Progenitor cell of endocrine pancreas (in vitro differentiated cells): ENCODE measurements around the gene LEMD1. TPM values are rescaled to one million over a fixed set of nuclear protein-coding genes. Genes with fewer than 3 reads are reported as not detected.

Experiments
- DNase-seq: peaks from one replicate; pipeline ENCODE4 v3.0.0; 2021; ENCODE audit warnings: low spot score; ENCODE audit not compliant: unreplicated experiment
- H3K27ac Mint-ChIP-seq: 2 replicates; pipeline ENCODE4 v1.8.0; 2021; ENCODE audit warnings: mild to moderate bottlenecking, moderate library complexity, mixed read lengths
- H3K27me3 Mint-ChIP-seq: 2 replicates; pipeline ENCODE4 v1.8.0; 2021; ENCODE audit warnings: mixed read lengths
- H3K36me3 Mint-ChIP-seq: 2 replicates; pipeline ENCODE4 v1.8.0; 2022; ENCODE audit warnings: mixed read lengths; ENCODE audit not compliant: insufficient read depth
- H3K4me1 Mint-ChIP-seq: 2 replicates; pipeline ENCODE4 v1.8.0; 2021; ENCODE audit warnings: low read depth, mixed read lengths
- H3K4me3 Mint-ChIP-seq: 2 replicates; pipeline ENCODE4 v1.8.0; 2021; ENCODE audit warnings: low read depth, mild to moderate bottlenecking, moderate library complexity, mixed read lengths
- H3K9me3 Mint-ChIP-seq: 2 replicates; pipeline ENCODE4 v1.8.0; 2021; ENCODE audit warnings: low read depth, mixed read lengths
- total RNA-seq: library from RNA; stranded (reverse); gene quantifications from 2 replicates; pipeline ENCODE4 v1.2.1, GENCODE V29; 2021
- TF ChIP-seq, protein P1 (sequence below): fragments of 200-600 bp; sonication (generic); IDR thresholded peaks from one replicate; pipeline ENCODE4 v1.5.0; 2021; ENCODE audit warnings: antibody characterized with exemption, mild to moderate bottlenecking; ENCODE audit not compliant: unreplicated experiment

The LEMD1 gene
- total RNA-seq, 1 donor from 2014 or later: 13.9 TPM

DNA sequence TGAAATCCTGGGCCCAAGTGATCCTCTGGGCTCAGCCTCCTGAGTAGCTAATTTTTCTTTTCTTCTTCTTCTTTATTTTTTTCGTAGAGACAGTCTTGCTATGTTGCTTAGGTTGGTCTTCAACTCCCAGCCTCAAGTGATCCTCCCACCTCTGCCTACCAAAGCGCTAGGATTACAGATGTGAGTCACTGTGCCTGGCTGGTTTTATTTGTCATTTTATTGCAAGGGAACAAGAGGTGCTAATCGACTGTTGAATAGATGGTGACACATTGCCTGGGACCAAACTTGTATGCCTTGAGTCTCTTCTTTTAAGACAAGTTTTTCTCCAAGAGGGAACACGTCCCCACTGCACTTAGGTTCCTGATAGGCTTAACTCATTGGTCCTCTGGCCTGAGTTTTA lies 45.1 kb downstream of the LEMD1 start:
- peaks cover 2% of the 10 kb centered on the region for H3K36me3 Mint-ChIP-seq
- peaks cover 51% of the 10 kb centered on the region for H3K27me3 Mint-ChIP-seq
- TF ChIP-seq, protein P1, sequence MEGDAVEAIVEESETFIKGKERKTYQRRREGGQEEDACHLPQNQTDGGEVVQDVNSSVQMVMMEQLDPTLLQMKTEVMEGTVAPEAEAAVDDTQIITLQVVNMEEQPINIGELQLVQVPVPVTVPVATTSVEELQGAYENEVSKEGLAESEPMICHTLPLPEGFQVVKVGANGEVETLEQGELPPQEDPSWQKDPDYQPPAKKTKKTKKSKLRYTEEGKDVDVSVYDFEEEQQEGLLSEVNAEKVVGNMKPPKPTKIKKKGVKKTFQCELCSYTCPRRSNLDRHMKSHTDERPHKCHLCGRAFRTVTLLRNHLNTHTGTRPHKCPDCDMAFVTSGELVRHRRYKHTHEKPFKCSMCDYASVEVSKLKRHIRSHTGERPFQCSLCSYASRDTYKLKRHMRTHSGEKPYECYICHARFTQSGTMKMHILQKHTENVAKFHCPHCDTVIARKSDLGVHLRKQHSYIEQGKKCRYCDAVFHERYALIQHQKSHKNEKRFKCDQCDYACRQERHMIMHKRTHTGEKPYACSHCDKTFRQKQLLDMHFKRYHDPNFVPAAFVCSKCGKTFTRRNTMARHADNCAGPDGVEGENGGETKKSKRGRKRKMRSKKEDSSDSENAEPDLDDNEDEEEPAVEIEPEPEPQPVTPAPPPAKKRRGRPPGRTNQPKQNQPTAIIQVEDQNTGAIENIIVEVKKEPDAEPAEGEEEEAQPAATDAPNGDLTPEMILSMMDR: no peak
- no peak overlapping the region for H3K4me3 Mint-ChIP-seq
- peaks cover 13% of the 10 kb centered on the region for H3K4me1 Mint-ChIP-seq
- no peak for DNase-seq
- no peaks in the 10 kb centered on the region for H3K9me3 Mint-ChIP-seq
- no peak overlapping the region for H3K27ac Mint-ChIP-seq

DNA sequence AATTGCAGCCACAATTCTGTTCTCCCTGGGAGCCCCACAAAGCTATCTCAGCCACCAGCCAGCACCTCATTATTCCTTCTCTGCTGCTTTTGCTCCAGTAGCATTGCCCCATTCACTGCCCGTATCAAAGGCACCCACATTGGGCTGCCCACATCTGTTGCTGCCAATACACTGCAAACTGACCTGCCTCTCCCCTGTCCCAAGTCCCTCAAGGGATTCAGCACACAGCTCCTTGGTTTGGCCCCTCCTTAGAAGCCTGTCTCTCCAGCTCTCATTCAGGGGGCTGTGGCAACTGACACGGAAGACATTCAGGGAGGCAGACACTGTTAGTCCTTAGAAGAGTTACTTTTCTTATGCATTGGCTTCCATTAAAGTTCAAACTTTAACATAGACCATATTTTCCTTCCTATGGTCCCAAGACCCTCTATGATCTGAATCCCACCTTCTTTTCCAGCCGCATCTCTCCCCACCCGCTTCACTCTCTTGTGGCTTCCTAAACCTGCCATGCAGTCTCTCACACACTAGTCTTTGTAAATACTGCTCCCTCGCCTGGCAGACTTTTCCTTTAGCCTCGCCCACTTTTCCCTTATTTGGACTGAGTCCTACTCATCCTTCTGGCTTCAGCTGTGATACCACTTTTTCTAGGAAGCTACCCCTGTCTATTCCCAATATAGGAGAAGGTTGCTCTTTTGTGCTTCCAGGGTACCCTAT lies 45.9 kb downstream of the LEMD1 start:
- TF ChIP-seq, protein P1: no peak
- DNase-seq: no peak
- Mint-ChIP-seq H3K9me3 (no peaks in the 10 kb centered on the region), H3K4me1 (peaks cover 13% of the 10 kb centered on the region), H3K4me3 (no peak overlapping the region), H3K36me3 (peaks cover 2% of the 10 kb centered on the region), H3K27me3 (peaks cover 52% of the 10 kb centered on the region), H3K27ac (no peak overlapping the region)

DNA sequence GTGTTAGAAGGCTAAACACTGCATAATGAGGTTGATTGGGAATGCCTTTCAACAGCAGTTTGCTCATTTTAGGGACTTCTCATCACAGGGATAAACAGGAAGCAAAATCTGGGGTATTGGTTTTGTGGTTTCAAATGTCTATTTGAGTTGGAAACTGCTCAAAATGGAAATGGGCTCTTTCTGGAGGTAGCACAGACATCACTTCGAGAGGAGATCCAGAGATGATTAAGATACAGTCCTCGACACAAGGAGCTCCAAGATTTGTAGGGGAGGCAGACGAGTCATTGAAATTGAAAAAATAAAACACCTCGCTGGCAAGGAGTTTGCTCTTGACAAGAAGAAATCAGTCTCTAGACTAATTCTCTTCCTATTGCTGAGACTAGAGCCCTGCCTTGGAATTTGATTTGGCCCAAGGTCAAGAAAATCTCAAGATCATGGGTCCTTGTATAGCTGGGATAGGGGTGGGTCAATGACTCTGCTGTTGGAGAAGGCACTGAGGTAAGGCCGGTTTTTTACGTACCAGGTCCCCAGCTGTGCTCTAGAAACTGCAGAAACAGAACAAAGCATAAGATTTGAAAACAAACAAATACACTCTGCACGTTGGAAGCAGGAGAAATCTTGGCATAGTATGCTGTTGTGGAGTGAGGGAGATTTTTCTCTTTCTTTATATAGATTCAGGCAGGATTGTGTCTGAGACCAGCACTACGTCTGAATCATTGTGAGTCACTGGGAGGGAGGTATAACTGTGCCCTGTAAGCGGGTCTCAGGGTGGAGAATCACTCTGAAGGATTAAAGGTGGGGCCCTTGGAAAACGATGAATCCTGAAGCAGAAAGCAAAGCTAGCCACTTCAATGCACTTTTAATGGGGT lies 47.4 kb downstream of the LEMD1 start:
- no peak overlapping the region for H3K27ac Mint-ChIP-seq
- H3K27me3 Mint-ChIP-seq: peaks cover 52% of the 10 kb centered on the region
- DNase-seq: no peak
- H3K36me3 Mint-ChIP-seq: no peaks in the 10 kb centered on the region
- TF ChIP-seq, protein P1: no peak
- H3K4me1 Mint-ChIP-seq: peaks cover 13% of the 10 kb centered on the region
- no peaks in the 10 kb centered on the region for H3K9me3 Mint-ChIP-seq
- no peak overlapping the region for H3K4me3 Mint-ChIP-seq

DNA sequence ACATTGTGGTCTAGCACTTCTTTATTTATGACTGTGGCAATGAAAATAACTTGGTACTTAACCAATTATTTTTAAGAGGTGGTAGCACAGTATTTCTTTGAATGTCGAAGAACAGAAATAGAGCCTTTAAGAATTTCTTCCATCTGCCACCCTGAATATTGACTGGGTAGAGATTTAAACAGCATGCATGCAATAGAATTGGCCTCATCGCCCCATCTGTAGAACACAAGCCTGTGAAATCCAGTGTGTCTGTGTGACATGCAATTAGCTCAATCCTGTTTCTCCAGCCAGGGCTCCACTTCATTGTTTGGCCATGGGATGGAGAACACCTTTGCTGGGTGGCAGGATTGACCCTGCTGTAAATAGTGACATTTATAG lies 48.1 kb downstream of the LEMD1 start:
- Mint-ChIP-seq H3K27ac (no peak overlapping the region), H3K4me1 (peaks cover 13% of the 10 kb centered on the region)
- TF ChIP-seq, protein P1: no peak

DNA sequence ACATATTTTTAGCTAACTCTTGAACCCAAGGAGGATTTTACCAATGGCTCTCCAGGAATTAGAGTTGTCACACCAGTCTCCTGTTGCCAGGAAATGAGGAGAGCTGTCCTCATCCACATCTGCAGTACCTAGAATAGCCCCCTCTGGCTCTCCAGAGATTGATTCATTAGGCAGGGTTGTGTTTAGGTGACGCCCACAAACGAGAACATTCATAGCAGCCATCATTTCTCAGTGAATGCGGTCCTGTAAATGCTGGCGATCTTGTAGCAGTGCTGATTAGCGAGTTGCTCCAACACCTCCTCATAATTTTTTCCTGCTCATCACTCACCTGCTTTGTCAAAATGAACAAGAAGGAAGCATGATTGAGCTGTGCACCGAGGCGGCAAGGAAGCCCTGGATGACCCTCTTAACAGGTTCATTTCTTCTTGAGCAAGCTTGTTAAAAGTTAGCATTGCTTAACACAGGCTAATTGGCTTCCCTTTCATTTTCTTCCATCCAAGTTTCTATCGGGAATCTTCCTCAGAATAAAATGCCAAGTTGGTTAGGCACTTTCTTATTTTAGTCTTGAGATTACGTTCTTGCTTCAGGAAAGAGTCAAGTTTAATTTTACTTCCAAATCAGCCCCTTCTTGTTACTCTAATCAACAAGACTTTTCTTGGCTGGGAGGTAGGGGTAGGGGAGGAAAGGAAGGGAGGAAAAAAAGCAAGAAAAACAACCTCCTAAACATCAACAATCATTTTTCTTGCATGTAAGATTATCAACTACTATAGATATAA lies 48.6 kb downstream of the LEMD1 start:
- Mint-ChIP-seq H3K4me3 (no peak overlapping the region), H3K27me3 (peaks cover 49% of the 10 kb centered on the region)

More for the DNA sequence above, 48.1 kb downstream of the LEMD1 start:
- Mint-ChIP-seq H3K4me3 (no peak overlapping the region), H3K27me3 (peaks cover 49% of the 10 kb centered on the region), H3K36me3 (no peaks in the 10 kb centered on the region), H3K9me3 (no peaks in the 10 kb centered on the region)
- no peak for DNase-seq

More for the DNA sequence above, 48.6 kb downstream of the LEMD1 start:
- TF ChIP-seq, protein P1: no peak
- no peak for DNase-seq
- Mint-ChIP-seq H3K4me1 (peaks cover 13% of the 10 kb centered on the region), H3K9me3 (no peaks in the 10 kb centered on the region), H3K36me3 (no peaks in the 10 kb centered on the region), H3K27ac (no peak overlapping the region)
